ENCODE measurements around the gene LINC00237.
A peak's percentile ranks its signal among the peaks of the same experiment; 100 is the strongest.

The LINC00237 gene

DNA sequence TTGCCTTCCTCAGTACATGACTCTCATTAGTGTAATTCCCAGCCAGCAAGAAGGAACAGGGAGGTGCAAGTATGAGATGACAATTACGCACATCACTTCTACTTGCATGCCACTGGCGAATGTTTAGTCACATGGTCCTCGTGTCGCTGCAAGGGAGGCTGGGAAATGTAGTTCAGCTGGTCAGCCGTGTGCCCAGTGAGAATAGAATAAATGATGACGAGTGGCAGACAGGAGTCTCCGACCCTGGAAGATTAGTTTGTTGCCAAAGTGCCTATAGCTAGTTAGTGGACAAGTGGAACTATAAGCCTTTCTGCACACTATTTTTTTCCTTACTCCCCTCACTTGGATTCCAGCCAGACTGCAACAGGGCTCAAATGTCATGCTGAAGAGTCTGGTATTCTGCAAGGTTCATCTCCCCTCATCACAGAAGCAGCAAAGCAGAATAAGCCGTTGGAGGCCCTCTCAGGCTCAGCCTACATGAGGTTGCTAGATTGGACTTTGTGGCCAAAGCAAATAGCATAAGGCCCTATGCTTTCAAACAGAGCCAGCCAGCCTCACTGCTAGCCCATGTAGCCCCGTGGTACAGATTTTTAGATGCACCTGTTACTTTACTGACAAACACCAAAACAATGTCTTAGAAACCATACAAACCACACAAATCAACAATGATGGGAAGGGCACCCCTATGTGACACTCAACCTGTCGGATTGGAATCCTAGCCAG is 9.7 kb downstream of the LINC00237 start:
- peak; percentile 27 to 39 for DNase-seq

DNA sequence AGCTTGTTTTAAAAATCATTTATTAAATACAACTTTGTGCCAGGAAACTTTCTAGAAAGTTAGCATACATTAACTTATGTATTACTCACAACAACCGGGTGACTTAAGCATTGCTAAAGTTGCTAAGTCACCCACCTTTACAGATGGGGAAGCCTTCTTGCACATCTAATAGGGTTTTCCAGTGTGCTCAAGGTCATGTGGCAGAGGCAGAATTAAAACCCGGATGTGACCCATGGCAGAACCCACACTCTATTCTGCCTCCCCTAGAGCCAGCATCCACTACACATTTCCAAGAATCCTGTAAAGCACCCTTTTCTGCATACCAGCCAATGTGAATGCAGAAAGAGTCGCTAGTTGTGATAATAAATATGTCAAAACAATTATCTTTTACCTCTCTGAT is 13.4 kb downstream of the LINC00237 start:
- no peak for DNase-seq

GRCh38 chr20:21090721-21091120 is 15.4 kb downstream of the LINC00237 start:
- DNase-seq: no peak

DNA sequence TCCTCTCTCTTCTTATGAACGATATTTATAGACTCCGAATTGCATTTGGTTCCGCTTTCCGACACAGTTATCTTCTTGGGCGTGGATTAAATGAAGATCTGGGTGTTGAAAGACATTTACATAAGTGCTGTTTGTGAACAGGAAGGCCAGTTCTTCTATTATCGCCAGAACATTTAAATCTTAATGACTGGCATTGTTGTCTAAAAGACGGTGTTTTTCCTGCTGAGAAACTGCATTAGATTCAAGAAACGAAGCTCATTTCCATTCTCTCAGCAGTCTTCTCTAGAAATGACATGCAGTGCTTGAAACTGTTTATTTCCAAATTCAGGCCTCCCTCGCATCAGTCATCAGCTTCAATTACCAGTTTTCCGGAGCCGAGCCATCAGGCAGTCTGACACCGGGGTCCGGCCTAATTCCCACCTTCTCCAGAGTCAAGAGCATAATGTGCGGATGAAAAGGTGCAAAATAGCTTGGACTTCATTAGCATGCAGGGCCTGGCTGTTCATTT is 16.0 kb downstream of the LINC00237 start:
- DNase-seq: no peak

- no peak for DNase-seq
Measured at GRCh38 chr20:21089391-21089790, 16.8 kb downstream of the LINC00237 start.

DNA sequence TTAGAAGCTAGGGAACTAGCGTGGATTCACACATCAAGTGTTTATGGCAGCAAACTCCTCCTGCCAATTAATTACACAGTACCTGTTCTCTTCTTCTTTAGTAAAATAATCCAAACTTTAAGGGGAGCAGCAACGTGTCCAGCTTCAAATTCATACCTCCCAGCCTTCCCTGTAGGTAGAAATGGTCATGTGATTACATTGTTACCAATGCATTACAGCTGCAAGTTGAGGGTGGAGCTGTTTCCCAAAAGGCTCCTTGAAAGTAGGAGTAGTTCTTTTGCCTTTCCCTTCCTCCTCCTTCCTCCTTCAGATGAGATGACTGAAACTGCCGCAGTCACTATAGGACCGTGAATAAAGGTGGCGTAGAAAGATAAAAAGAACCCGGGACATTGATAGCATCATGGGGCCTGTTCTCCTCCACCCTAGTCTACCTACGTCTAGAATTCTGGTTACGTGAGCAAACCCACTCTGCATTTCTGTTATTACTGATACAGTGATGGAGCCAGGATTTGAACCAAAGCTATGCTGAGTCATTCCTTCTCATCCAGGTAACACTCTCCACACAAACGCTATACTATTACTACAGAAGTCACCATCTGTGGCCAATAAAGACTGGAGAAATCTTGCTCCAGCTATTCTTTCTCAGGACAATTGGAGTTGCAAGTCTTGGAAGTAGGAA is 18.2 kb downstream of the LINC00237 start:
- no peak for DNase-seq

GRCh38 chr20:21083825-21084325 is 22.3 kb downstream of the LINC00237 start:
- DNase-seq: no peak

GRCh38 chr20:21082584-21082983 is 23.6 kb downstream of the LINC00237 start:
- no peak for DNase-seq

DNA sequence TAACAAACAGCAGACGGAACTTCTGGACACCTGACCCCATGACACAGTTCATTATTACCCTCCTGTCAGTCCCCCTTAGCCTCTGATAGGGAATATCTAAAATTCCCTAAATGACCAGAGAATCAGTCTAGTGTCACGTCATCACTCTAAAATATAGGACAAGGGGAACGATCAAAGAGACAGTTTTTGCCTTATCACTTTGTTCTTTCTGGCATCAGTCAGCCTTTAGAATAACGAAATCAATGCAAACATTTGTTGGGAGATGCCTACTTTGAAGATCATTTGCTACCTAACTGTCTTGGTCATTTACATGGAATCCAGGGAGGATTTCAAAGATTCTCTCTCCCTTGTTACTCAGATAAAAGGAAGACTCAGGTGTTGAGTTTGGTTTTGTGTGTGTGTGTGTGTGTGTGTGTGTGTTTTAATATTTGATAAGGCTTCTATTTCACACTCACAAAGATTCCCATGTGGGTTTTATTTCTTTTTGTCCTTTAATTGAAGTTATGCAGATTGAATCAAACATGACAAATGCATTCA is 28.3 kb downstream of the LINC00237 start:
- DNase-seq: no peak

DNA sequence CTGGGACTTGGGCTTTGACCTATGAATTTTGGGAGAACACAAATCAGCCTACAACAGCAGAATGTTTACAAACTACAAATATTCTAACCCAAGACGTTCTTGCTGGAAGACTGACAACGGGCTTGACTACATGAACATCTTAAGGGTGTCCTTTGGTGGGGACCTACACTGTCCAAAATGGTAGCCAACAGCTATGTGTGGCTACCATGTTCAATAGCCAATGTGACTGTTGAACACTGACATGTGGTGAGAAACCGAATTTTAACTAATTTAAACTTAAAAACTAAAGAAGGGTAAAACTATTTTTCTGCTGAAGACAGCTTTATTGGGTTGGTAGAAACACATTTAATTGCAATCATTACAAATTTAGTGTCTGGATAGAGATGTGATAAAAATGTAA is 30.1 kb downstream of the LINC00237 start:
- DNase-seq: no peak

- DNase-seq: no peak
Measured at GRCh38 chr20:21075471-21075870, 30.7 kb downstream of the LINC00237 start.

DNA sequence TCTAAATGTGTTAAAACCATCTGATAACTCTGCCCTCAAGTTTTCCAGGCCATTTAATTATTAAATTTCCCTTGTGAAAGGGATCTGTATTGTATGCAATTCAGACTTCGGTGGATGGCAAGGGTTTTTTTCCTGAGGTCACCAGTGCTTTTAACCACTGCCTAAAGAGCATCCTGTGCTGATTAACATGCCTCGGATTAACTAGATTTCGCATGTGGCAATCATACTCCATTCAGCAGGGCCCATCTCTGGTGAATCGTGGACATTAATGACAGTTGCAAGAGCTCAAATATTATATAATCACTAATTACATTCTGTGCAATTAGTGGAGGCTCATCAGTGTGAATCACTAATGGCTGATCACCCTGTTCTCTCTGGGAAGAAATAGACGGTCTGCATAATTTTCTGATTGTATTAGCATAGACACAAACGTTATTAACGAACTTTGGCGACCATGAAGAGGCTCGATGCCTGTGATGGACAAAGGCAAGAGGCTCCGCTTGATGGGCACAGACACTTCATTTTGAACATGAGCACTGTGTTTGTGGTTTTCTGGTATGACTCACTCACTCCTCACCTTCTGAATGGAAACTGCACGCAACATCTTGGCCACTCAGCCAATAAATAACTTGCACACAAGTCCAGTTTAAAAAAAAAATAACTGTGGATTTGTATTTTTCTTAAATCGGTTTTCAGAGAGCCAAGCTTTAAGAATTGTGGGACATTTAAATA is 31.4 kb downstream of the LINC00237 start:
- DNase-seq: no peak

- no peak for DNase-seq
Measured at GRCh38 chr20:21067255-21067654, 38.9 kb downstream of the LINC00237 start.

DNA sequence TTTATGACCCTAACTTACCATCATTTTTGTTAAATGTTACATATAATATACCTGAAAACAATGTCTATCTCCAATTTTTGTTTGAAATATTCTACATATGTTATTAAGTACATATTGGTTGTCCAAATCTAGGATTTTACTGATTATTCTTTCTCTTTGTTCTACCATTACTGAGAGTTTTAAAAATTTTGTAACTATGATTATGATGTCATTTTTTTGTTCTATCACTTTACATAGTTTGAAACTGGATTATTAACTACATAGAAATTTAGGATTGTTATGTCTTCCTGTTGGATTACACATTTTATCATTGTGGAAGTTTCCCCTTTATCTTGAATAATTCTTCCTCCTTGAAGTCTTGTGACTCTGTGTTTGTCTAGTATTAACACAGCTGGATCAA is 41.2 kb downstream of the LINC00237 start:
- DNase-seq: no peak

- no peak for DNase-seq
Measured at GRCh38 chr20:21063276-21063675, 42.9 kb downstream of the LINC00237 start.

GRCh38 chr20:21053002-21053762 is 53.0 kb downstream of the LINC00237 start:
- no peak for DNase-seq

- DNase-seq: no peak
Measured at GRCh38 chr20:21052686-21053001, 53.5 kb downstream of the LINC00237 start.

DNA sequence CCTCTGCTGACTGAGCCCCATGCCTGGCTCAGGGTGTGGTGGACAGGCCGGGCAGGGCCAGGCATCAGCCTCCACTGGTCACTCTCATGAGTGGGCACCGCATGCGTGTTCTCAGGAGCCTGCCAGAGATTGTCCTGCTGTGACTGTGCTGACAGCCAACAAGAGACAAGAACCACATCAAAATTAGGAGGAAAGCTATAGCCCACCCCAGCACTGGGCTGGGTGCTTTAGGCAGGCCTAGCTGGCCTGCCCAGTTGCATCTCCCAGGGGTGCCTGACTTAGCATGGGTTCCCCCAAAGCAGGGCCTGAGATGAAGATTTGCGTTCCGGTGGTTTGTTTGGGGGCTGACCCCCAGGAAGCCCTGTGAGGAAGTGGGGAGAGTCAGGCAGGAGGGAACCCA is 53.9 kb downstream of the LINC00237 start:
- no peak for DNase-seq

DNA sequence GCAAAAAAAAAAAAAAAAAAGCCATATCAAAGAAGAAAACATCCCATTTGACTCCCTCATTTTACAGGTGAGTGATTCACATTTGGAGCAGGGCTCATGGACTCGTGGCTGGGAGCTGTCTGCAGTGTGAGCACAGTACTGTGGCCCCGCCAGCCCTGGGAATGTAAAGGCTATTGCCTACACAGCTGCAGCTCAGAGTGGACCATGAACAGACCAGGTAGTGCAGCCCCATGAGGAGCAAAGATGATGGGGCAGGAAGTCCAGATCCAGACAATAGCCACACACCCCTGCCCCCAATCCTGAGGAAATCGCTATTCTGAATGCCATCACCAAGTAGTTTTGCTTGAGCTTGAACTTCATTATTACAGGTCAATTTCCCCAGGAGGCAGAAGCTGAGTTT is 55.4 kb downstream of the LINC00237 start:
- DNase-seq: no peak

DNA sequence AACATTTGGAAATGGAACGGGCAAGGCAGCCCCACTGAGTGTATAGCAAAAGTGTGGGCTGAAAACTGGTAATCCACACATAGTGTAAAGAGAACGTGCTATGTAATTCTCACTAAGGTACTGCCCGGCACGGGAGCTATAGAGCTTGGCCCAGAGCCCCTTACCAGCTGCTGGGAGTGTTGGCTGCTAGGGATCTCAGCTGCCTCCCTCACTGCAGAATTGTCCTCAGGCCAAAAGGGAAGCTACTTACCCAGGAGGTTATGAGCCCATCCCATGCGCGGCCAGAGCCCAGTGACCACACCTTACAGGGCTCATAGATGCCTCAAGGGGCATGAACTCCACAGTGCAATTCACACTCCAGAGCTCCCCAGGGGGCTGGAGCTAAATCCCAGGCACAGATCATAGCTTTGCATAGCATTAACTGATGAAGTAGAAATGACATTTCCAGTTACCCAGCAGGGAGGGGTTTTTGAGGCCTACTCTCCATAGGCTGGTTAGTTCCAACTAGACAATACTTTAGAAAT is 56.8 kb downstream of the LINC00237 start:
- DNase-seq: no peak

DNA sequence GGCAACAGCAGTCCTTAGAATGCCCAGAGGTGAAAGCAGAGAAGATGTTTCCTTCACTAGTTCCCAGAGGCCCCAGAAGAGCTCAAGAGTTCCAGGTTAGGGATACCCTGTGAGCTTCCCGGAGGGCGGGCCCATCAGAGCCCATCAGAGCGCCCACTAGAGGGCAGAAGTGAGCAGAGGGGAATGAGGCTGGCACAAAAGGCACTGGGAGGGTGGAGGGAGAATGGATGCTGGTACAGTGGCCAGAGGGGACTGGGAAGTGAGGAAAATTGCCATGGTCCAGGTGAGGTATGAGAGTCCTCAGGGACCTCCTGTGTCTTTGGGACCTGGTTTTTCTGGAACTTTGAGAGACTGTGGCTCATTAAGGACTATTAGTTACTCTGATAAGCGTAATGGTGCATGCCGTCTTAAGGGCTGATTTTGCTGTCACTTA is 57.3 kb downstream of the LINC00237 start:
- peak; percentile 27 to 49 for DNase-seq

GRCh38 chr20:21047981-21048380 is 58.2 kb downstream of the LINC00237 start:
- no peak for DNase-seq
